ENCODE data around the gene C1orf105.

Gene C1orf105

DNA sequence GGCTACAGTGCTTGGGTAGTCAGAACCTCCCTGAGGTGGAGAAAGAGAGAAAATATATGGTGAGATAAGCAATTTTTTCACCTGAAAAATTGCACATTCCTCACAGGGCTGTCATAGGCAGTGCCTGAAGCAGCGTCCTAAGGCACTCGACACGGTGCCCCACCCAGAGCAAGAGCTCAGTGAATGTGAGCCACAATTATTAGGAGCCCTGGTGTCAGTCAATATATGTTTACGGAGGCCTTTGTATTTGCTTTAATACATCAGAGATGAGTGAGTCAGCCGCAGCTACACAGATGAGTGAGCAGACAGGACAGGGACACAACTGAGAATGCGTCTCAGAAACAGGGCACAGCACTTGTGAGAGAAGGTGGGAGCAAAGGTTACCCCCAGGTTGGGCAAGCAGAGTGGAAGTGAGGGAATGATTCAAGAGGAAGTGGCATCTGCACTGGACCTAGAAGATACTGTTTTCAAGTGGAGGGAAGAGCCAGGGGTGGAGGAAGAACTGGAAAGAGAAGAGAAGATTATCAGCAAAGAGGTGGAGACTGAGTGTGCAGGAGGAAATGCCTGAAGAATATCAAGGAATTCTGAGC is 28.6 kb downstream of the C1orf105 start:
- DNase-seq (ENCODE audit: insufficient read length, low spot score) (no peak), FAIRE-seq (no peak)
- no peak for TF ChIP-seq TAF1 (IDR thresholded peaks at IDR 0.05; ENCODE audit: low read depth, low read length)
- no peak for TF ChIP-seq SPI1 (IDR thresholded peaks at IDR 0.05; ENCODE audit: low read depth, low read length)
- TF ChIP-seq PAX5 (IDR thresholded peaks at IDR 0.05; ENCODE audit: insufficient read depth, low read length, severe bottlenecking), result no peak
- no peak for TF ChIP-seq POLR2AphosphoS5 (IDR thresholded peaks at IDR 0.05; ENCODE audit: low read depth, low read length)
- no peak for TF ChIP-seq POU2F2 (IDR thresholded peaks at IDR 0.05; ENCODE audit: low read depth, low read length)

DNA sequence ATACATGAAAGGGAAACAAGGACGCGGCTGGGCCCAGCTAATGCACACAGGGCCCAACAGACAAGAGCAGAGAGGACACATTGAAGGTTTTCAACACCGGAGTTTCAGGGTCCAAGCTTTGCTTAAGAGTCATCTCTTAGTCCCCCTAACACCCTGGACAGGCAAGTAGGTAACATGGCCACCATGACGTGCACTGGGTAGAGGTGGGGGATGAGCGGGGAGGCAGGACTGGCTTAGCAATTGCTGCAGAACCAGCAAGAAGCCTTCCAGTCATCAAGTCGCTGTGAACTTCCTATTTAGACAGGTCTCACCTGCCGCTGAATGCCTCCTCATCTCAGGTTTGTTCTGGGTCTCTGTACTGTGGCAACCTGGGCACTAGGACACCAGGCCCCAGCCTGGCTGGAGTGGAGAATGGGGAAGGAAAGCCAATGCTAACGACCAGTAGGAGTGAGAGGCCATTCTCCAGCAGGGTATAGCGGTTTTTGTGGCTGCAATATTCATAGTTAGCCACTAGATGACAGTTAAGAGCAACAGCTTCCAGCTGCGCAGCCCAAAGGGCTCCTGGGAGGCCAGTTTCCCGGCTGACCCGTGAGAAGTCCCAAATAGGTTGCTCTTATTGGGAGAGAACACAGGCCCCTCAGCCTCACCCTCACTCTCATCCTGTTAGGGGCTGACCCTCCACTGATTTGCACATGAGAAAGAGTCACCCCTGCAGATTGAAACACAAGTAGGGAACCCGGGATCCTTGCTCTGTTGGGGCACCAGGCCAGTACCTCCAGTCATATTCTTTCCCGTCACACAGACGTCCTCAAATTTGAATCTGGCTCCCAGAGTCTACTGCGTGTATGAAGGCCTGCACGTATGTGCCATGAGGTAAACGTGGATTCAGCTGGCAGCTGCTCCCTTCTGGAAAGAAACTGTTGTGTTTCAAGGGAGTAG is 29.4 kb downstream of the C1orf105 start:
- FAIRE-seq, result peak; percentile 80
- TF ChIP-seq POLR2AphosphoS5 (IDR thresholded peaks at IDR 0.05; ENCODE audit: low read depth, low read length) (no peak), POLR2A (IDR thresholded peaks at IDR 0.05; ENCODE audit: low read depth, low read length) (no peak), POU2F2 (IDR thresholded peaks at IDR 0.05; ENCODE audit: low read depth, low read length) (no peak), TAF1 (IDR thresholded peaks at IDR 0.05; ENCODE audit: low read depth, low read length) (no peak)
- peak; percentile 28 for DNase-seq (ENCODE audit: insufficient read length, low spot score)

DNA sequence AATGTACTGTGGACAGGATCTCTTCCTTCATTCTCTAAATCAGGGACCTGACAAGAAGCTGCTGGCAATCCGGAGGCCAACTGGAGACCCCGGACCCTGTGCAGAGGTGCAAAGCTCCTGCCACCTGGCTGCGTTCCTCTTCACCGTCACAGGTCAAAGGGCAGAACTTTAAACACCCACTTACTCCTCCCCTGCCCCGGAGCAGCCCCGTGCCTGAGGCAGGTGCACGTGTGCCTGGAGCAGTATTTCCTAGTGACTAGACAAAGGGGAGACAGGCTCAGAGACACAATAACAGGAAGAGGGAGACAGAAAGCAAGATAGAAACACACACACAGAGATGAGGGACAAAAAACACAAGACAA is 30.0 kb downstream of the C1orf105 start:
- FAIRE-seq, result no peak
- no peak for DNase-seq (ENCODE audit: insufficient read length, low spot score)
- TF ChIP-seq POLR2AphosphoS5 (IDR thresholded peaks at IDR 0.05; ENCODE audit: low read depth, low read length), result no peak
- TF ChIP-seq TAF1 (IDR thresholded peaks at IDR 0.05; ENCODE audit: low read depth, low read length), result no peak
- TF ChIP-seq SPI1 (IDR thresholded peaks at IDR 0.05; ENCODE audit: low read depth, low read length), result no peak

DNA sequence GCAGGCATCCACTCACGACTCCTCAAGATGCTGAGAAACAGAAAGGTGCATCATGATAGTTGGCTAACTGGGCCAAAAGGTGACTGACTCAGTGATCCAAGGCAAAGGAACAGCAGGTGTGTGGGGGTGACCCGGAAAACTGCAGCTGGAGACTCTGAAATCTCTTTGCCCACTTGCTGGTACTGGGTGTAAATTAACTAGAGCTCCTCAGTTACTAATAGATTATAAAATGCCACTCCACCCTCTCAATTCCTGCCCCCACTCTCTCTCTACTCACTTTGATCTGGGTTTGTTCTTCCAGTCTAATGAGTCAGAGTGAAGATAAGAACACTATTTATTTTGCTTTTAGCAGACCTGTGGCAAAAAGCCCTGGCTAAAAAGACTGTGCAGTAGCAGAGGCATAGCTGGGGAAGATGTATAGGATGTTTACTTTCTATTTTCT is 30.5 kb downstream of the C1orf105 start:
- DNase-seq (ENCODE audit: insufficient read length, low spot score) (no peak), FAIRE-seq (no peak)
- TF ChIP-seq SPI1 (IDR thresholded peaks at IDR 0.05; ENCODE audit: low read depth, low read length), result no peak
- no peak for TF ChIP-seq TAF1 (IDR thresholded peaks at IDR 0.05; ENCODE audit: low read depth, low read length)
- no peak for TF ChIP-seq POLR2AphosphoS5 (IDR thresholded peaks at IDR 0.05; ENCODE audit: low read depth, low read length)
- TF ChIP-seq POU2F2 (IDR thresholded peaks at IDR 0.05; ENCODE audit: low read depth, low read length), result no peak
- no peak for TF ChIP-seq POLR2A (IDR thresholded peaks at IDR 0.05; ENCODE audit: low read depth, low read length)
- no peak for TF ChIP-seq PAX5 (IDR thresholded peaks at IDR 0.05; ENCODE audit: insufficient read depth, low read length, severe bottlenecking)

DNA sequence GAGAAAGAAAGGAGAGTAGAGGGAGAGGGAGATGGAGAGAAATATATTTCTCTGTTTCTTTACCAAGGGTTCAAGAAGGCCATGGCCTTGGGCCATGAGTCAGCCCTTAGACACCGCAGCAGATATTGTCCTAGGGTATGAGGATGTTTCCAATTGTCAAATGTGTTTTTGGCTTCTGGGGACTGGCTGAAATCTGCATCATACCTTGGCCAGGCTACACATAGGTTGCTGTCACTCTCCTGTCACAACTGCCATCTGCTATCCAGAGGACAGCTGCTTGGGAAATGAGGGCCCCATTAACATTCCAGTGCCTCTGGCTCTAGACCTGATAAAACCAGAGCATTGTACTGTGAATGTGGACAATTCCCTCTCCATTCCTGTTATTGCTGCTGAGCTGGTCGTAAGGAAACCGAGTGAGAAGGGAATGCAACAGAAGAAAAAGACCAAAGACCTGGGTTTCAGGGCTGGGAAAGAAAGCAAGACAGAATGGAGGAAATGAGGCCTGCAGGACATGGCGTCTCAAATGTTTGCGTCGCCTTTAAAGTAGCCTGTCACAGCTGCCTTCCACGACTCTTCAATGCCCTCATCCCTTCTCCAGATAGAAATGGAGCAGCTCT is 32.2 kb downstream of the C1orf105 start:
- no peak for DNase-seq (ENCODE audit: insufficient read length, low spot score)
- TF ChIP-seq POU2F2 (IDR thresholded peaks at IDR 0.05; ENCODE audit: low read depth, low read length) (no peak), PAX5 (IDR thresholded peaks at IDR 0.05; ENCODE audit: insufficient read depth, low read length, severe bottlenecking) (no peak), POLR2AphosphoS5 (IDR thresholded peaks at IDR 0.05; ENCODE audit: low read depth, low read length) (no peak), SPI1 (IDR thresholded peaks at IDR 0.05; ENCODE audit: low read depth, low read length) (no peak), TAF1 (IDR thresholded peaks at IDR 0.05; ENCODE audit: low read depth, low read length) (no peak), POLR2A (IDR thresholded peaks at IDR 0.05; ENCODE audit: low read depth, low read length) (no peak)
- FAIRE-seq, result no peak

DNA sequence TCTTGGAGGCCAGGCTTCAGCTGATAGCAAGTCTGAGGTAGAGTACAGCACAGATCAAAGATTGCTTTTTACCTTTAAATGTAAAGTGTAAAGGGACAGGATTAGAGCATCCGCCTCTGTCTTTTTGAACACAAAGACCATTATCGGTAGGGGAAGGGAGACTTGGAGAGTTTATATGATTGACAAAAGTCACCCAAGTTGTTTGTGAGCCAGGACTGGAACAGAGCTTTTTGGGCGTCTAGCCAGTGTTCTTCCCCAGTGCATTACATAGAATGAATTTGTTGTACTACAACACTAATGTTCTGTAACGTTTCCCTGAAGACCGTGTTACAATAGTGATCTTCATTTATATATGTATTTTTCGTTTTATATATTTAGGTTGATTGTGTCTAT is 32.7 kb downstream of the C1orf105 start:
- no peak for DNase-seq (ENCODE audit: insufficient read length, low spot score)
- TF ChIP-seq SPI1 (IDR thresholded peaks at IDR 0.05; ENCODE audit: low read depth, low read length) (no peak), POLR2A (IDR thresholded peaks at IDR 0.05; ENCODE audit: low read depth, low read length) (no peak), POLR2AphosphoS5 (IDR thresholded peaks at IDR 0.05; ENCODE audit: low read depth, low read length) (no peak), TAF1 (IDR thresholded peaks at IDR 0.05; ENCODE audit: low read depth, low read length) (no peak), PAX5 (IDR thresholded peaks at IDR 0.05; ENCODE audit: insufficient read depth, low read length, severe bottlenecking) (no peak), POU2F2 (IDR thresholded peaks at IDR 0.05; ENCODE audit: low read depth, low read length) (no peak)
- no peak for FAIRE-seq

DNA sequence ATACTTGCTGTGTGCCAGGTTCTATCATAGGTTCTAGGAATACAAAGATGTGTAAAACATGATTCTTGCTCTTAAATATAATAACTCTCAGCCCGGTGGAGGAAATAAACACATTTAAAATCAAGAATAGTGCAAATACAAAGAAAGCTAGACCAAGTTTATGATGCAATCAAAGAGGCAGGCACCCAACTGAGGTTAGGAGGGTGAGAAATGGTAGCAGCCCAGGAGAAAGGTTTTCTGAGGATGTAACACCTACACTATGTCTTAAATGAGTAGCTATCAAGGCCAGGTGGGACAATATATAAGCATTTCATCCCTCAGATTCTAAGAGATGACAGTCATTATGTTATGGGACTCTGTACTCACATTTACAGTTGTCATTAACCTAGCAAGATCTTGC is 33.1 kb downstream of the C1orf105 start:
- TF ChIP-seq POLR2AphosphoS5 (IDR thresholded peaks at IDR 0.05; ENCODE audit: low read depth, low read length) (no peak), POU2F2 (IDR thresholded peaks at IDR 0.05; ENCODE audit: low read depth, low read length) (no peak), SPI1 (IDR thresholded peaks at IDR 0.05; ENCODE audit: low read depth, low read length) (no peak), TAF1 (IDR thresholded peaks at IDR 0.05; ENCODE audit: low read depth, low read length) (no peak), PAX5 (IDR thresholded peaks at IDR 0.05; ENCODE audit: insufficient read depth, low read length, severe bottlenecking) (no peak)
- DNase-seq (ENCODE audit: insufficient read length, low spot score), result no peak
- no peak for FAIRE-seq

DNA sequence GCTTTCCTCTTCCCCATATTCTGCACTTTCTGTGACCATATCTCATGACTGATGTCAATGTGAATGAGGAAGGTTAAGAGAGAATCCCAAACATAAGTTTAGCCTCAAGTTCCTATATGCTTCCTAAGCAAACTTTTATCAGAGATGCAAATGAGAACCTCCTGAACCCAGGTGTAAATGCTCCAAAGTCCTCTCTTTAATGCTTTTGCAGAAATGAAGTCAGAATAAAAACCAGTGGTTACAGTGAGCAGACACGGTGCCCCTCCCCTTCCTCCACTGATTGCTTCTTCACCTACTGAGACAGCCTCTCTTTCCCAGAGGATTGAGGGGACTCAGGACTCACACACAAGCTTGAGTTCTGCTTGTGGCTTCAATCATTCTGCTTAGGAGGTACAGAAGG is 35.0 kb downstream of the C1orf105 start:
- TF ChIP-seq TAF1 (IDR thresholded peaks at IDR 0.05; ENCODE audit: low read depth, low read length) (no peak), POU2F2 (IDR thresholded peaks at IDR 0.05; ENCODE audit: low read depth, low read length) (no peak), POLR2AphosphoS5 (IDR thresholded peaks at IDR 0.05; ENCODE audit: low read depth, low read length) (no peak), PAX5 (IDR thresholded peaks at IDR 0.05; ENCODE audit: insufficient read depth, low read length, severe bottlenecking) (no peak), POLR2A (IDR thresholded peaks at IDR 0.05; ENCODE audit: low read depth, low read length) (no peak), SPI1 (IDR thresholded peaks at IDR 0.05; ENCODE audit: low read depth, low read length) (no peak)
- DNase-seq (ENCODE audit: insufficient read length, low spot score) (no peak), FAIRE-seq (no peak)

DNA sequence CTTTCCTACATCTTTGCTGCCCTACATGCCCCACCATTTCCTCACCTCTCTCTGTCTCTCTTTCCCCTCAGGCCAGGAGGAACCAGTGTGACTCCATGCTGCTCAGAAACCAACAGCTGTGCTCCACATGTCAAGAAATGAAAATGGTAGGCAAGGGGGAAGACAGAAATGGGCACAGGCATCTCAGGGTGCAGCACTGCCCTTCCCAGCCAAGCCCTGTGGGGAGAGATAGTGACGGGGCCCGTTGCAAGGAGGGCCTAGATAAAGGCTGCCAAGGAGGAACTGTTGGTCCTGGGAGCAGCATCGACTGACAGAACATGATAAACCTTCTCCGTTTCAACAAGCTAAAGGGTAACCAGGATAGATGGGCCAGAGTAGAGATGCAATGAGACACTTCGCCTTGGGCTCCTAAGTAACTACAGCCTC is 35.9 kb downstream of the C1orf105 start:
- TF ChIP-seq POLR2A (IDR thresholded peaks at IDR 0.05; ENCODE audit: low read depth, low read length), result no peak
- no peak for TF ChIP-seq SPI1 (IDR thresholded peaks at IDR 0.05; ENCODE audit: low read depth, low read length)
- TF ChIP-seq TAF1 (IDR thresholded peaks at IDR 0.05; ENCODE audit: low read depth, low read length), result no peak
- TF ChIP-seq PAX5 (IDR thresholded peaks at IDR 0.05; ENCODE audit: insufficient read depth, low read length, severe bottlenecking), result no peak
- no peak for TF ChIP-seq POU2F2 (IDR thresholded peaks at IDR 0.05; ENCODE audit: low read depth, low read length)
- TF ChIP-seq POLR2AphosphoS5 (IDR thresholded peaks at IDR 0.05; ENCODE audit: low read depth, low read length), result no peak
- DNase-seq (ENCODE audit: insufficient read length, low spot score), result no peak
- no peak for FAIRE-seq

Data from GM12891 (cell line).